HCT116 (cell line): ENCODE measurements around the gene OPCML.

Source experiments
- ELF1 ChIP-seq: IDR thresholded peaks from 2 replicates; pipeline ENCODE4 v1.6.1; 2012; ENCODE audit warnings: low read depth, borderline replicate concordance
- EZH2 ChIP-seq: fragments of 200-600 bp; sonication (generic); IDR thresholded peaks from 2 replicates; pipeline ENCODE4 v1.6.1; 2017; ENCODE audit warnings: antibody characterized with exemption, mixed run types
- EZH2phosphoT487 ChIP-seq: fragments of 200-600 bp; IDR thresholded peaks from 2 replicates; pipeline ENCODE4 v1.6.1; 2018; ENCODE audit warnings: antibody characterized with exemption, borderline replicate concordance
- POLR2A ChIP-seq: IDR thresholded peaks from 2 replicates; pipeline ENCODE4 v1.7.0; 2011; ENCODE audit warnings: borderline replicate concordance; ENCODE audit not compliant: insufficient read depth, insufficient read length; ENCODE audit errors: extremely low read depth
- POLR2AphosphoS5 ChIP-seq: IDR thresholded peaks from 2 replicates; pipeline ENCODE4 v1.6.1; 2011; ENCODE audit warnings: mild to moderate bottlenecking, low read depth, low read length, moderate library complexity
- TCF7L2 ChIP-seq: IDR thresholded peaks from 2 replicates; pipeline ENCODE4 v1.7.0; 2011; ENCODE audit warnings: borderline replicate concordance, inconsistent platforms; ENCODE audit not compliant: insufficient read depth, insufficient read length; ENCODE audit errors: extremely low read depth
- YY1 ChIP-seq: IDR thresholded peaks from 2 replicates; pipeline ENCODE4 v1.6.1; 2011; ENCODE audit warnings: low read length, low read depth, moderate library complexity, mild to moderate bottlenecking; ENCODE audit not compliant: insufficient replicate concordance; ENCODE audit errors: extremely low read depth
- ZNF274 ChIP-seq: fragments of 200-500 bp; sonication (Bioruptor generic); IDR thresholded peaks from 2 replicates; pipeline ENCODE4 v1.6.1; 2014; ENCODE audit warnings: mild to moderate bottlenecking, low read depth, low read length, inconsistent platforms
- TF ChIP-seq, protein P1 (sequence below), 3 experiments: fragments of 200-600 bp in 1 of 3; sonication (generic) in 1 of 3; IDR thresholded peaks in 2 of 3; conservative IDR thresholded peaks in 1 of 3; 2 replicates each; pipeline ENCODE4 v1.5.1; 2012 to 2017; ENCODE audit warnings: low read depth in 2 of 3, low read length in 2 of 3, antibody characterized with exemption in 1 of 3, borderline replicate concordance in 1 of 3, control low read depth in 1 of 3, mild to moderate bottlenecking in 1 of 3, mixed read lengths in 1 of 3, mixed run types in 1 of 3, moderate library complexity in 1 of 3; ENCODE audit not compliant: insufficient read depth in 1 of 3

DNA sequence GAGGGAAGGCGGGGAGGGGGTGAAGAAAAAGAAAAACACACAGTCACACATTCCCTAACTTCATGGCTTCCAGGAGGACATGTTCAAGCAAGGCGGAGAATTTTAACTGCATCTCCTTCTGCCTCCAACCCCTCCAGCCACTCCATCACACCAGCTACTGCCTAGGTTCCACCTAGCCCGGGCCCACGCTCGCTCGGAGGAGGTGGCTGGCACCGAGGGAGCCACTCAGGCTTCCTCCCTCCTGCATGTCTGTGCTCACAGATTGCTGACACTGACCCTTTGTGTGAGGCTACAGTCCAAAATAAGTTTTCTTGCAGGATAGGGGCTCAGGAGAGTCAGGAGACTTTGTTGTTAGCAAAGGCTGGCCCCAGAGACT, 9.4 kb upstream of the OPCML start:
- no peak for TF ChIP-seq EZH2
- no peak for TF ChIP-seq TCF7L2
- TF ChIP-seq EZH2phosphoT487 = no peak
- TF ChIP-seq, protein P1, sequence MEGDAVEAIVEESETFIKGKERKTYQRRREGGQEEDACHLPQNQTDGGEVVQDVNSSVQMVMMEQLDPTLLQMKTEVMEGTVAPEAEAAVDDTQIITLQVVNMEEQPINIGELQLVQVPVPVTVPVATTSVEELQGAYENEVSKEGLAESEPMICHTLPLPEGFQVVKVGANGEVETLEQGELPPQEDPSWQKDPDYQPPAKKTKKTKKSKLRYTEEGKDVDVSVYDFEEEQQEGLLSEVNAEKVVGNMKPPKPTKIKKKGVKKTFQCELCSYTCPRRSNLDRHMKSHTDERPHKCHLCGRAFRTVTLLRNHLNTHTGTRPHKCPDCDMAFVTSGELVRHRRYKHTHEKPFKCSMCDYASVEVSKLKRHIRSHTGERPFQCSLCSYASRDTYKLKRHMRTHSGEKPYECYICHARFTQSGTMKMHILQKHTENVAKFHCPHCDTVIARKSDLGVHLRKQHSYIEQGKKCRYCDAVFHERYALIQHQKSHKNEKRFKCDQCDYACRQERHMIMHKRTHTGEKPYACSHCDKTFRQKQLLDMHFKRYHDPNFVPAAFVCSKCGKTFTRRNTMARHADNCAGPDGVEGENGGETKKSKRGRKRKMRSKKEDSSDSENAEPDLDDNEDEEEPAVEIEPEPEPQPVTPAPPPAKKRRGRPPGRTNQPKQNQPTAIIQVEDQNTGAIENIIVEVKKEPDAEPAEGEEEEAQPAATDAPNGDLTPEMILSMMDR (IDR thresholded peaks at IDR 0.05 in 2 of 3, conservative IDR thresholded peaks at IDR 0.05 in 1 of 3; ENCODE audit: borderline replicate concordance in 1 of 3, insufficient read depth in 1 of 3, low read depth in 2 of 3, low read length in 2 of 3) = no peak
- TF ChIP-seq ELF1 = no peak
- no peak for TF ChIP-seq ZNF274
- TF ChIP-seq POLR2A = no peak
- TF ChIP-seq YY1 = no peak
- TF ChIP-seq POLR2AphosphoS5 = no peak
